NCI-H226 (cell line): ENCODE results near the gene TMEM40.
A peak's percentile ranks its signal among the peaks of the same experiment; 100 is the strongest.
"Not testable (repeated sequence)": the region's sequence is repeated elsewhere in the genome, so short reads cannot be mapped to it uniquely, and the experiment has no call there.

Source experiments
- DNase-seq: peaks from one replicate; pipeline ENCODE4 v3.0.0-alpha.2; 2015

The TMEM40 gene, protein sequence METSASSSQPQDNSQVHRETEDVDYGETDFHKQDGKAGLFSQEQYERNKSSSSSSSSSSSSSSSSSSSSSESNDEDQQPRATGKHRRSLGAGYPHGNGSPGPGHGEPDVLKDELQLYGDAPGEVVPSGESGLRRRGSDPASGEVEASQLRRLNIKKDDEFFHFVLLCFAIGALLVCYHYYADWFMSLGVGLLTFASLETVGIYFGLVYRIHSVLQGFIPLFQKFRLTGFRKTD

DNA sequence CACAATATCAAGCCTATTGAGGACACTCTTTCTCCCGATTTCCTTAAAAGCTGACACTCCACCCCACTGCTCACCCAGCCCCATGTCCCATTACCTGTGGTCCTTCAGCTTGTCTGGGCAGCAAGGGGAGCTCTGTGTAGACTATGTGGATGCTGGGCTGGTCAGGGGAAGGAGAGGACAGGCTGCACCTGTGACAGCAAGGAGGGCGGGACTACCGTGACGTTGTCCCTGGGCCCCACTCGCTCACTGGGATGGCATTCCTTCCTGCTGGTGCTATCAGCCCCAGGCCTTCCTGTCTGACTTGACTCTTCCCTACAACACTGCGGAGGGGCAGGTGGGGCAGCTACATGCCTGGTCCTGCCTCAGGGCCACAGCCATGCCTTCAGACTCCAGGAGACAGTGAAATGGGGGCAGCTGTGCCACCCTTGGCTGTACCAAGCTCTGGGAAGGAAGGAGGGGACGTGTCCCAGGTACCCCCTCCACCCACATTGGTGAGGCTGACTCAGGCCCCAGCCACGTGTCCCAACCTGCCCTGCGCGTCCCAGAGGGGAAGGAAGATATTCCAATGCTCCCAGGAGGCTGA is at the start of gene TMEM40:
Gene TMEM40, minus strand, starts transcription at position 163 of the 583 bp plus-strand sequence. CDS start 9,427 bp downstream, outside the sequence.
- peak; percentile 65 for DNase-seq

DNA sequence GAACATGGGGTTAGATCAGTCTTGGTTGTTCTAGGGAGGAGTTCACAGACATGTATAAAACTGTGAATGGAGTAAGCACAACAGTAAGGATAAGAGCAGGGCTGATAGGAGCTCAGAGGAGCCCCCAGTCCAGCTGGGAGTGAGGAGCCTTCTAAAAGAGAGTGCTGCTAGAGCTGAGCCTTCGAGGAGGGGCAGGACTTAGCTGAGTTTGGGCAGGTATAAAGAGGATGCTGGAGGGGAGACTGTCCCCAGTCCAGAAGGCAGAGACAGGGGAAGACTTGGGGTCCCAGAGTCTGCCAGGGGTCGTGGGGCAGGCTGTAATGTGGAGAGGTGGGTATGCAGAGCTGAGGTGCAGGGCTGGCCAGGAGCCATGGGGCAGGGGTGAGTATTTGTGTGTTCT is 49.5 kb upstream of the TMEM40 start:
- no peak for DNase-seq

DNA sequence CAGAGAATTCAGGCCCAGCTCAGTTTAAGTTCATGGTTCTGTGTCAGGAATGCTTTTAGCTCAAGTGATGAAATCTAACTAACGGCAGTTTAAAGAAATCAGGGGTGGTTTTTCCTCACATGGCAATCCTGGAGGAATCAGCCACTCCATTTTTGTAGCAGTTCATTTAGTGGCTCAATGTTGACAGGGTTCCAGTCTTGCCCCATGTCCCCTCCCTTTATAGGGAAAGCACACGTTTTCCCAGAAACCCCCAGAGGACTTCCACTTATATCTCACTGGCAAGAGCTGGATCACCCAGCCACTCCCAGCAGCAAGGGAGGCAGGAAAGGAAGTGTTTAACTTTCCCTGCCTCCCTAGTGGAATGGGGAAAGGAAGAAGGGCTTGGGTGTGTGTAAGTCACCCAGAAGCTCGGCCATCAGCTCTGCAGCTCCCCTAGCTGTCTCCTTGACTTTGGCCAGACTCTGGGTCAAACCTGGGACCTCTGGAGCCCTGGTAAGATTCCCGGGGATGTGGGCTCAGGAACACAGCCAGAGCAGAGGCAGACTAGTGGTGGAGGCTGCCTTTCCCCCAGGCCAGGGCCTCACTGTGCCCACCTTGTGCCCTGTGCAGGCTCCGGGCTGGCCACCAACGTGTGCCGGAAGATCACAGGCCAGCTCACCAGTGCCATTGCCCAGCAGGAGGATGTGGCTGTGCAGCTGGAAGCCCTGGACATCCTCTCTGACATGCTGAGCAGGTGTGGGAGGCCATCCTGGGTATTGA is 48.7 kb upstream of the TMEM40 start:
- no peak for DNase-seq

DNA sequence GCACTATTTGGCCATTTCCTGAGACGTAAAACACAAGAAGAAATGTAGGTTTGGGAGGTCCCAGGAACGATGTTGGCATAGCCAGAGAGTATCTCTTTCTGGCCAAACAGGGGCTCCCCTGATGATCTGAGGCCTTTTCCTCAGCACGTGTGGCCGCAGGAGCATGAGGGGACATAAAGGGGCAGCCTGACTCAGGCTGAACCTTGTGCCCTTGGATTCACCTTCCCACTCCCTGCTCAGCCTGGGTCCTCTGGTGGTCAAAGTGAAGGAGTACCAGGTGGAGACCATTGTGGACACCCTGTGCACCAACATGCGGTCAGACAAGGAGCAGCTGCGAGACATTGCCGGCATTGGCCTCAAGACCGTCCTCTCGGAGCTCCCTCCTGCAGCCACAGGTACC is 48.0 kb upstream of the TMEM40 start:
- no peak for DNase-seq

DNA sequence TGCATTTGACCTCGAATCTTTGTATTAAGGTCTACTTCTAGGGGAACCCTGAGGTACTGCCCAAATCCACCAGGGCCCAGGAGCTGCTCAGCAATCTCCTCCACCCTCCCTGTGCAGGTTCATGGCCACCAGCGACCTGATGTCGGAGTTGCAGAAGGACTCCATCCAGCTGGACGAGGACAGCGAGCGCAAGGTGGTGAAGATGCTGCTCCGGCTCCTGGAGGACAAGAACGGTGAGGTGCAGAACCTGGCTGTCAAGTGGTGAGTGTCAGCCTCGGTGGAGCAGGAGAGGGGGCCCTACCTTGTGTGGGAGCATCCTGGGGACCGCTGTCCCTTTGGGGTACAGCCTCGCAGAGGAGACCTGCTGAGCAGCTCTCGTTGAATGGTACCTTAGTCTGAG is 44.3 kb upstream of the TMEM40 start:
- DNase-seq: no peak

DNA sequence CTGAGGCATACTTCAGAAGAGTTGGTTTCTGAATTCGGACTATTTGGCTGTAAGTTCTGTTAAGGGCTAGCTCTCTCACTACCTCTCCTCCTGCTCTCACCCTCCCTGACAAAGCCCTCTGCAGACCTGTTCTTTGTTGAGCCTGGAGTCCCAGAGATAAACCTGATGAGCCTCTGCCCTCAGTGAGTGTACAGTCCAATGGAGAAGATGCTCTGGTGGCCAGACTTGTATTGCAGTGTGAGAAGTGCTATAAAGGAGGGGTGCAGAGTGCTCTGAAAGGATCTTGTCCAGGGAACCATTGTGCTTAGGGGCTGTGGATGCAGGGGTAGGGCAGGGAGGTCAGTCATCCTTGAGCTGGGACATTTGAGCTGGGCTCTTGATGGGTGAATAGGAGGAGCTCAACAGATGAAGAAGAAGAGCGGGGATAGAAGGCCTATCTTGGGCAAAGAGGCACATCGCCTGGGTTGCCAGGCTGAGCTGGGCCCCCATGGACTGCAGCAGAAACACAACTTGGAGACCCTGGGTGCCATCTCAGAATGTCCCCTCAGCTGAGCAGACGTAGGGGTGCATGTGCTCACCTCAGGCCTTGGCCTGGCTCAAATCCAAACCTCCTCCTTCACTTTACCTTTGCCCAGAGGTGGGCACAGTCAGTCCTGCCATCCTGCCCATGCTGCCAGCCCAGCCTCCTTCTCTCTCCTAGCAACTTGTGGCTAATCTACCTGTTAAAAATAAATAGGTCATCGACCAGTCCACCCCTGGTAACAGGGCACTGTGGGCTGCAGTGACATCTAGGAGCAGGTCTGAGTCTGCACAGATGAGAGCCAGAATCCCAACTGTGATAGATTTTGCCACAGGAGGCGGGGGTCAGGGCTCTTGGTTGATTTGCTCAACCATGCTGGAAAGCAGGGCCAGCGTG is 40.7 kb upstream of the TMEM40 start:
- no peak for DNase-seq

DNA sequence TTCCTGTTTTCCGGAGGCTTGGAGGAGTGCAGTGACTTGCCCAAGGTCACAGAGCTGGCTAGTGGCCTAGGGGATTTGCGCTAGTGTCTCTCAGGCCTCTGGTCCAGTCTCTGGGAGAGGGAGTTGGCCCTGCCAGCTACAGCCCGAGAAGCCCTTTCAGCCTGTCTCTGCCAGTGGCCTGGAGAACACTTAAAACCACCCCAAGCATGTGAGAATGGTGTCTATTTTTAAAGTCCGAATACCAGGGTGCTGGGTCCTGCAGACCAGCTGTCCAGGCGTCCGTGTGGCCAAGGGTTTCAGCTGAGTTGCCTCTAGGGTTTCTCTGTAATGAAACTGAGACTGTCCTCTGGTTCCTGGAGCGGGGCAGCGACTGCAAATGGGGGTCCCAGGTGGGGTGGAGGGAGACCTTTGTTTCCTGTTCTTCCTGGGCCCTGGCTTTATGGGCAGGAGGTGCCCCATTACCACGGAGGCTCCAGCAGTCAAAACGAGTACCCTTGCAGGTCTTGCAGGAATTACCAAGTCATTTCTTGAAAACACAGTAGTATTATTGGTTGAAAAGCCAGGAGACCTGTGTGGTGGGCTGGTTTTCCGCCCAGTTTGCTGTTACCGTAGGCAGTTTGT is 39.6 kb upstream of the TMEM40 start:
- DNase-seq: no peak

DNA sequence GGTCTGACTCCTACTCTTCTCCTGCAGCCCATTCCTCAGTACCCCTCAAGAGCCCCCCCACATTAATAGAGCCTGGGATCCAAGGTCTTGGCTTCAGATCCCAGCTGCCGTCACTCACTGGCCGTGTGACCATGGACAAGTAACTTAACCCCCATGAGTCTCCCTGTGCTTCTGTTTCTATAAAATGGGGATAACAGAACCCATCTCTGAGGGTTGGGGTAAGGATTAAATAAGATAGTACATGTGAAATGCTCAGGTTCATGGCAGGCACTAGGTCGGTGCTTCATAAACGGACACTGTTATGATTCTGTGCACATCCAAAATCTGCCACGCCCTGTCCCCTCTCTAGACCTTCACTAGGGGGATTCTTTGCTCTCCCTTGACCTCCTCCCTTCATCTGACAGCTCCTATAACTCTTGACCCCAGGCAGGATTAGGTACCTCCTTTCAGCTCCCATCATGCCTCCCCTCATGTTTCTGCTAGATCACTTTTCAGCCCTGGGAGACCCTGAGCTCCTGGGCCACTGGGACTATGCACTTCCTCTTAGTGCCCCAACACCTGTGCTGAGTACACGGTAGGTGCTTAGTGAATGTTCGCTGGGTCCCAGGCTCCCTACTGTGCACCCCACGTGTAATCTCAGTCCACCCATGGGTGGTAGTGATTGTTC is 39.0 kb upstream of the TMEM40 start:
- no peak for DNase-seq

DNA sequence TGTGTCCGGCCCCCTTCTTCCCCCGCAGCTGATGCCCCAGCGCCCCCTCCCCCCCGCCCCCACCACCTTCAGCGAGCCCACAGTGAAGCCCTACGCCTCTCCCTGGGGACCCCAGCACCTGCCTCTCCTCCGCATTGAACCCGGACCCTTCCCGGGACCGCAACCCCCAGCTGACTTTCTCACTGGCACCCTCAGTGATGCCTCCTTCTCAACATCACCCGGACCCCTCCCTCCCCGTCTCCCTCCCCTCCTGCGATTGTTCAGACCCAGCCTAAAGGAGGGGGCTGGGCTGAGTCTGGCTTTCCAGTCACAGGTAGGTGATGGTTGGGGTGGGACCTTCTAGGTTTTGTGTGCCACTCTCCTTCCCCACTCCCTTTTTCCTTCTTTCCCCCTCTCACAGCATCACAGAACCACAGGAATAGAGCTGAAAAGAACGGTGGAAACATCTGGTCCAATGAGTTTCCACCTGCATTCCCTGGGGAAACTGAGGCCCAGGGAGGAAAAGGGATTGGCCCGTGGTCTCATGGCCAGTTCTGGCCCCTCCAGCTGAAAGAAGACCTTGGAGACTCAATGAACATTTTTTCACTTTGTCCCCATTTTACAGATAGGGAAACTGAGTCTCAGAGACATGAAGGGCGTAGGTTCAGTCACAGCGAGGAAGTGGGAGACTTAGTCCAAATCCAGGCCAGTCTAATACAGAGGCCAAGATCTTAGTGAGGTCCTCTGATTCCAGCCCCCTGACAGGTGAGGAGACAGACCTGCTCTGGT is 38.2 kb upstream of the TMEM40 start:
- DNase-seq: no peak

DNA sequence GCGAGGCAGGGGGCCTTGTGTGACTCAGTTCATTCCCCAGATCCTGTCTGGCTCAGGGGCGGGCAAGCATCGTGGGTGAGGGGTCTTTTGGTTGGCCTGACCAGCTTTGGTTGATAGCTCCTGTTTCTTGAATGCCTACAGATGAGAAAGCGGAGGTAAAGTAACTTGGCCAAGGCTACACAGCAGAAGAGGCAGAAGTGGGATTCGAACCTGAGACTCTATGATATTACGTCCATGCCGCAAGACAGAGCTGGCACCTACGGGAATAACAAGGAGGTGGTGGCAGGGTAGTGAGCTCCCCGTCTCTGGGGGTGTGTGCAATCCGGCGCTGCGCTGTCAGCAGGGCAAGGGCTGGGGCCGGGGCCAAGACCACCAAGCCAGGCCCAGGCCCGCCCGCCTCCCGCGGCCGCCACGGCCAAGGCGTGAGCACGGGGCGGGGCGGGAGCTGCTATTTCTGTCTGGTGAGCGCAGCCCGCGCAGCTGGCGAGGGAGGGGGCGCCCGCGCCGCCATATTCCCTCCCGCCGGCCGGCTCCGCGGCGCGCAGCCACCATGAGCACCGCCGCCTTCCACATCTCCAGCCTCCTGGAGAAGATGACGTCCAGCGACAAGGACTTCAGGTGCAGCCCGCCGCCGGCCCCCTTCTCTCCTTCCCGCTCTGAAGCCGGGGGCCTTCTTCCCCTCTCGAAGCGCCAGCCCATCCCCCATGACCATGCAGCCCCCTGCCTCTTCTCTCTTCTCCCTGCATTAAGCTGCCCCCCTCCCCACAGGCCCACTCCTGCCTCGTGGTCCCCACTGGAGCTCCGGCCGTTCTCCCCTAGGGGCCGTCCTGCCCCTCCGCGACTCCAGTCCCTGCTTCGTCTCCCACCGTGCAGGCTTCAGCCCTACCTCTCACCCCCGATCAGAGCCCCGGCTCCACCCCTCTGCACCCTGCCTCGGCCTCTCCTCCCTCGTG is 37.4 kb upstream of the TMEM40 start, which contains the start of gene CAND2:
Gene CAND2, plus strand, starts transcription at position 510 of the 953 bp plus-strand sequence. Its CDS starts 41 bp downstream, at position 551.
- peak; percentile 45 for DNase-seq

DNA sequence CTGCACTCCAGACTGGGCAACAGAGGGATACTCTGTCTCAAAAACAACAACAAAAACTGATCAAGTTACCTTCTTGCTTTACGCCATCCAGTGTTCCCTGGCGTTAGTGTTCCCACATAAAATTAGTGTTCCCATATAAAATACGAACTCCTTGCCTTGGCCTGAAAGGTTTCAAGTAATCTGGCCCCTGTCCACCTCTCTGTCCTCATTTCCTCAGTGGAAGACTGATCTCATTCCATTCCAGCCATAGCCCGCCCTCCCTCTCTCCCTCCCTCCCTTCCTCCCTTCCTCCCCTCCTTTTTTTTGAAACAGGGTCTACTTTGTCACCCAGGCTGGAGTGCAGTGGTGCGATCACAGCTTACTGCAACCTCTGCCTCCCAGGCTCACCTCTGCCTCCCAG is 34.6 kb upstream of the TMEM40 start:
- DNase-seq: no peak

DNA sequence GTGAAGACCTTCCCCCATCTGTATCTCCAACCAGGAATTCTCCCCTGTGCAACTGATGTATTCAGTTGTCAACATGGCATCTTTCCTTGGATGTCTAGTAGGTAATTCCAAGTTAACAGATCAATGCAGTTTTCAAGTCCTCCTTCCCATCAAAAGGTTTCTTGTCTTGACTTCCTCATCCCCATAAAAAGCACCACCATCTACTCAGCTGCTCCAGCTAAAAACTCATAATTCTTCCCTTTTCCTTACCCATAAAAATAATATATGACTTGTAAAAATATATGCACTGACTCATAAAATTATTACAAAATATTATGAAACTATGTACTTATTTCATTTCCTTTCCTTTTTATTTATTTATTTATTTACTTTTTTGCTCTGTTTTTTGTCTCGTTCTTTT is 32.4 kb upstream of the TMEM40 start:
- no peak for DNase-seq

DNA sequence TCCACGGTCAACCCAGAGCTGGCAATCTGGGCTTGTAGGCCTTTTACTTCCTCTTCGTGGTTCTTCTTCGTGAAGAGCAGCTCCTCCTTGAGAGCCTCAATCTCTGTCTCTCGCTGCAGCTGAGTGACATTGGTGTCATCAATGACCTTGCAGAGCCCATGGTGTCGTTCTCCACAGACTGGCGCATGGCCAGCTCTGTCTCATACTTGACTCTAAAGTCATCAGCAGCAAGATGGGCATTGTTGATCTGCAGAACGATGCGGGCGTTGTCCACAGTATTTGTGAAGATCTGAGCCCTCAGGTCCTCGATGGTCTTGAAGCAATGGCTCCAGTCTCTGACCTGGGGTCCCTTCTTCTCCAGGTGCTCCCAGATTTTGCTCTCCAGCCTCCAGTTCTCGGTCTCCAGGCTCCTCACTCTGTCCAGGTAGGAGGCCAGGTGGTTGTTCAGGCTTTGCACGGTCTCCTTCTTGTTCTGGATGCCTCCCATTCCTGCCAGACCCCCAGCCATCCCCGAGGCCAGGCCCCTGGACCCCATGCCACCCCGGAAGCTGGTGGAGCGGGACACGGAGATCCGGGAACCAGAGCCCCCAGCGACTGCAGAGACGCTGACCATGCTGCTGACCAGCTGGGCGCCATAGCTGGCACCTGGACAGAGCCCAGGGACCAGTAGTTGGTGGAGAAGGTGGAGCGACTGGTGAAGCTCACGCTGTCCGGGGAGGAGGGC is 29.1 kb upstream of the TMEM40 start:
- not testable (repeated sequence) for DNase-seq

DNA sequence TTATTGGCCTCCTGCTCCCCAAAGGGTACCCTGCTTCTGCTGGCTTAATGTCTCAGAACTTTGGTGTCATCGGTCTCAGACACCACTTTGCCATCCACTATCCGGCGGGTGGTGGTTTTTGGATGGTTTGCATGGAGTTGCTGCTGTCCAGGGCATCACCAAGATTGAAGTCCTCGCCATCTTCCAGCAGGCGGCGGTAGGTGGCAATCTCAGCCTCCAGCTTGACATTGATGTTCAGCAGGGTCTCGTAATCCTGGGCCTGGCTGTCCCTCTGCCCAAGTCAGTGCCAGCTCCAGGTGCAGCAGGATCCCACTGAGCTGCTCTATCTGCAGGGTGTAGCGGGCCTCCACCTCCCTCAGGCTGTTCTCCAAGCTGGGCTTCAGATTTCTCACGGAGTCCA is 28.3 kb upstream of the TMEM40 start:
- not testable (repeated sequence) for DNase-seq

DNA sequence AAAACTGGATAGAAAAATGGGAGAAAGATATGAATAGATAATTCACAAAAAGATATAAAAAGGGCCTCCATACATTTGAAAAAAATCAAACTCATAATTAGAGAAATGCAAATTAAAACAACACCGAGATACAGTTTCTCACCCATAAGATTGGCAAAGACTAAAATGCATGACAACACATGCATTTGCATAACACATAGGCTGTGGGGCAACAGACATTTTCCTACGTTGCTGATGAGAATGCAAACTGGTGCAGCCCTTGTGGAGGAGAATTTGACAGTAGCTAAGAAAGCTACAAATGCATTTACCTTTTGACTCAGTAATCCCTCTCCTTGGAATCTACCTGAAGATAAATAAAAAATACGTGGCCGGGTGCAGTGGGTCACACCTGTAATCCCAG is 26.0 kb upstream of the TMEM40 start:
- no peak for DNase-seq

DNA sequence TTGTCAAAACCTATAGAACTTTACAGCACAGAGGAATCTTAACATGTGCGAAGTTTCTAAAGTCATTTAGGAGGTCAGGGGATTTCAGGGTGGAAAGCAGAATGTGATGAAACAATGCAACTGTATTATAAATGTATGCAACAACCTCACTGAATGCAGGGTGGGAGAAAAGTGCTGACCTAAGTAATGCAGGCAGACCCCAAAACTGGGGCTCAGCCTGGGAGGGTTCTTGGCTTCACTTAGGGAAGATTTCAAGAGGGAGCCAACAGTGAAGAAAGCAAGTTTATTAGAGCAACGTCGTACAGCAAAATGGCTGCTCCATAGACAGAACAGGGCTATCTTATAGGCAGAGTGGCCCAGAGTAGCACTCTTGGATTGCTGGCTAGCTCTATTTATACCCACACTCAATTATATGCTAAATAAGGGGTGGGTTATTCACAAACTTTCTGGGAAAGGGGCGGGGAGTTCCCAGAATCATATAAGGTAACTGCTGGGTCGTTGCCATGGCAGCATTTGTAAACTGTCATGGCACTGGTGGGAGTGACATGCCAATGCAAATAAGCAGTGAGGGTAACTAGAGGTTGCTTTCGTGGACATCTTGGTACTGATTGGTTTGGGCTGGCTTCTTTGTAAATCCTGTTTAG is 23.2 kb upstream of the TMEM40 start:
- DNase-seq: peak; percentile 81

DNA sequence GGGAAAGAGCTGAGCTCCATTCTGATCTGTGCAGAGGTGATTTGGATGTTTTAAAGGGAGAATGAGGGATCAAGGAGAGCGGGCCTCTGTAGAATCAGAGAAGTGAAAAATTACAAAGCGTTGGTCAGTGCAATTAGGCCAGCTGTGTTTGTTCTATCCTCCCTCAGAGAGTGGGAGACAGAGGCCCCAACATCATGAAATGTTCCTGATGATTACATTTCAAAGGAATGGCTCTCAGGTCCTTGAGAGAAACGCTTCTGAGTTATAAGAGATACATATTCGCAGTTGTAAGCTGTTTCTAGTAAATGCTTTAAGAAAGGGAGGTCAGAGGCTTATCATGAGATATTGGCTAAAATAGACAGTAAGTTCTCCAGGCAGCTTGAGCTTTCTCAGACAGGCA is 21.7 kb upstream of the TMEM40 start:
- DNase-seq: no peak

DNA sequence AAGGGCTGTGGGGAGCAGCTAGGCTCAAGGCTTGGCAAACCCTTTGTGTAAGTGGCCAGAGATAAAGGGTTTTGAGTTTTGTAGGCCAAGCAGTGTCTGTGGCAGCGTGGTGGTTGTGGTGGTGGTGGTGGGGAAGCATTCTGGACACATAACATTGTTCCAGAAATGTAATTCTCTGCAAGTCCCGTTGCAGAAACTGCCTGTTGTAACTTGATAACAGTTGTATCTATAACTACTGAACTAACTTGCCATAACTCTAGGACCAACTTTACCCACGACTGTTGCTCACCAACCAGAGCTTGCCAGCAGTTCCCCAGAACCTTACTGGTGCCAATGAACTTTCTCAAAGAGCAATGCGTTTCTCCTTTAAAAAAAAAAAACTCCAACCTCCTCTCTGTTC is 18.1 kb upstream of the TMEM40 start:
- DNase-seq: no peak

DNA sequence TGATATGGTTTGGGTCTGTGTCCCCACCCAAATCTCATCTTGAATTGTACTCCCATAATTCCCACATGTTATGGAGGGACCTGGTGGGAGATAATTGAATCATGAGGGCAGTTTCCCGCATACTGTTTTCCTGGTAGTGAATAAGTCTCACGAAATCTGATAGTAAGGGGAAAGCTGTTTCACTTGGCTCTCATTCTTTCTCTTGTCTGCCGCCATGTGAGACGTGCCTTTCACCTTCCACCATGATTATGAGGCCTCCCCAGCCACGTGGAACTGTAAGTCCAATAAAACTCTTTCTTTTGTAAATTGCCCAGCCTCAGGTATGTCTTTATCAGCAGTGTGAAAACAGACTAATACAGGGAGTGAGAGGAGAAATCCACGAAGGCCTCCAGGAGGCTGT is 16.9 kb upstream of the TMEM40 start:
- not testable (repeated sequence) for DNase-seq
